ENCODE results near the gene PBLD. TPM values are rescaled to one million over a fixed set of nuclear protein-coding genes. Genes with fewer than 3 reads are reported as not detected.
"Not testable (repeated sequence)": the region's sequence is repeated elsewhere in the genome, so short reads cannot be mapped to it uniquely, and the experiment has no call there.

PBLD gene
- polyA plus RNA-seq, 1 donor = 293 TPM

- Histone ChIP-seq H3K4me3 (ENCODE audit: low read length) (peak within 1 kb of the TSS; percentile 99), H3K36me3 (ENCODE audit: control insufficient read depth, insufficient read depth, low read length) (no peaks in the 10 kb centered on the region), H3K27me3 (ENCODE audit: control insufficient read depth, insufficient read depth, low read length) (no peaks in the 10 kb centered on the region), H3K9me3 (ENCODE audit: control insufficient read depth, low read depth, low read length) (no peaks in the 10 kb centered on the region), H3K27ac (ENCODE audit: low read length) (peak within 1 kb of the TSS; percentile 91), H3K4me1 (ENCODE audit: control insufficient read depth, insufficient read depth, low read length) (peaks cover 18% of the 10 kb centered on the region)
- DNase-seq = peak; percentile 99
- no CpG with 5 or more reads among the region's 73 CpGs for WGBS (ENCODE audit: insufficient coverage, low lambda C conversion rate)
These were observed 1.1 kb downstream of the PBLD start, which contains the start of gene HNRNPH3 for GRCh38 chr10:68331455-68332258. HNRNPH3 (plus strand) TSS chr10:68332064; CDS start chr10:68337222, 5,158 bp downstream.

GRCh38 chr10:68330852-68331454 is 1.8 kb downstream of the PBLD start:
- Histone ChIP-seq H3K4me1 (ENCODE audit: control insufficient read depth, insufficient read depth, low read length) (peaks cover 16% of the 10 kb centered on the region), H3K9me3 (ENCODE audit: control insufficient read depth, low read depth, low read length) (no peaks in the 10 kb centered on the region), H3K36me3 (ENCODE audit: control insufficient read depth, insufficient read depth, low read length) (no peaks in the 10 kb centered on the region), H3K27ac (ENCODE audit: low read length) (peak overlapping the region; percentile 91), H3K4me3 (ENCODE audit: low read length) (peak overlapping the region; percentile 99), H3K27me3 (ENCODE audit: control insufficient read depth, insufficient read depth, low read length) (no peaks in the 10 kb centered on the region)
- peak in 1 of 2 donors; percentile 38 for DNase-seq
- 0% methylated on average over 3 of the region's 29 CpGs for WGBS (ENCODE audit: insufficient coverage, low lambda C conversion rate)

- H3K27ac ChIP-seq (ENCODE audit: low read length) = no peak overlapping the region
- WGBS (ENCODE audit: insufficient coverage, low lambda C conversion rate) = no CpG with 5 or more reads among the region's 1 CpG
- H3K4me1 ChIP-seq (ENCODE audit: control insufficient read depth, insufficient read depth, low read length) = peaks cover 13% of the 10 kb centered on the region
- no peaks in the 10 kb centered on the region for H3K9me3 ChIP-seq (ENCODE audit: control insufficient read depth, low read depth, low read length)
- H3K4me3 ChIP-seq (ENCODE audit: low read length) = no peak overlapping the region
- no peak for DNase-seq
- H3K36me3 ChIP-seq (ENCODE audit: control insufficient read depth, insufficient read depth, low read length) = no peaks in the 10 kb centered on the region
- H3K27me3 ChIP-seq (ENCODE audit: control insufficient read depth, insufficient read depth, low read length) = no peaks in the 10 kb centered on the region
These were observed 3.2 kb downstream of the PBLD start for GRCh38 chr10:68329506-68329861.

- H3K9me3 ChIP-seq (ENCODE audit: control insufficient read depth, low read depth, low read length) = no peaks in the 10 kb centered on the region
- DNase-seq = peak in 1 of 2 donors; percentile 48
- H3K27ac ChIP-seq (ENCODE audit: low read length) = peak overlapping the region; percentile 59
- no peaks in the 10 kb centered on the region for H3K36me3 ChIP-seq (ENCODE audit: control insufficient read depth, insufficient read depth, low read length)
- WGBS (ENCODE audit: insufficient coverage, low lambda C conversion rate) = 50% methylated on average over 4 of the region's 4 CpGs
- peaks cover 13% of the 10 kb centered on the region for H3K4me1 ChIP-seq (ENCODE audit: control insufficient read depth, insufficient read depth, low read length)
- H3K4me3 ChIP-seq (ENCODE audit: low read length) = no peak overlapping the region
- H3K27me3 ChIP-seq (ENCODE audit: control insufficient read depth, insufficient read depth, low read length) = no peaks in the 10 kb centered on the region
These were observed 4.6 kb downstream of the PBLD start for GRCh38 chr10:68327889-68328786.

GRCh38 chr10:68324396-68324795 is 8.3 kb downstream of the PBLD start:
- WGBS (ENCODE audit: insufficient coverage, low lambda C conversion rate) = no CpG with 5 or more reads among the region's 4 CpGs
- not testable (repeated sequence) for H3K27me3 ChIP-seq (ENCODE audit: control insufficient read depth, insufficient read depth, low read length); DNase-seq; H3K4me1 ChIP-seq (ENCODE audit: control insufficient read depth, insufficient read depth, low read length); H3K4me3 ChIP-seq (ENCODE audit: low read length); H3K27ac ChIP-seq (ENCODE audit: low read length); H3K9me3 ChIP-seq (ENCODE audit: control insufficient read depth, low read depth, low read length); H3K36me3 ChIP-seq (ENCODE audit: control insufficient read depth, insufficient read depth, low read length)

GRCh38 chr10:68318331-68319059 is 14.2 kb downstream of the PBLD start:
- no CpG with 5 or more reads among the region's 1 CpG for WGBS (ENCODE audit: insufficient coverage, low lambda C conversion rate)
- Histone ChIP-seq H3K4me1 (ENCODE audit: control insufficient read depth, insufficient read depth, low read length) (peaks cover 2% of the 10 kb centered on the region), H3K4me3 (ENCODE audit: low read length) (no peak overlapping the region), H3K9me3 (ENCODE audit: control insufficient read depth, low read depth, low read length) (peaks cover 21% of the 10 kb centered on the region), H3K27ac (ENCODE audit: low read length) (peak overlapping the region; percentile 79), H3K36me3 (ENCODE audit: control insufficient read depth, insufficient read depth, low read length) (no peaks in the 10 kb centered on the region), H3K27me3 (ENCODE audit: control insufficient read depth, insufficient read depth, low read length) (no peaks in the 10 kb centered on the region)
- DNase-seq = peak; percentile 70 to 81

- peaks cover 21% of the 10 kb centered on the region for H3K9me3 ChIP-seq (ENCODE audit: control insufficient read depth, low read depth, low read length)
- no peak overlapping the region for H3K27ac ChIP-seq (ENCODE audit: low read length)
- H3K36me3 ChIP-seq (ENCODE audit: control insufficient read depth, insufficient read depth, low read length) = no peaks in the 10 kb centered on the region
- no CpG with 5 or more reads among the region's 1 CpG for WGBS (ENCODE audit: insufficient coverage, low lambda C conversion rate)
- H3K27me3 ChIP-seq (ENCODE audit: control insufficient read depth, insufficient read depth, low read length) = no peaks in the 10 kb centered on the region
- DNase-seq = no peak
- no peak overlapping the region for H3K4me3 ChIP-seq (ENCODE audit: low read length)
- H3K4me1 ChIP-seq (ENCODE audit: control insufficient read depth, insufficient read depth, low read length) = peaks cover 2% of the 10 kb centered on the region
These were observed 17.1 kb downstream of the PBLD start for GRCh38 chr10:68315582-68315981.

GRCh38 chr10:68314930-68315329 is 17.8 kb downstream of the PBLD start:
- H3K36me3 ChIP-seq (ENCODE audit: control insufficient read depth, insufficient read depth, low read length); DNase-seq; H3K27me3 ChIP-seq (ENCODE audit: control insufficient read depth, insufficient read depth, low read length); H3K4me1 ChIP-seq (ENCODE audit: control insufficient read depth, insufficient read depth, low read length); H3K27ac ChIP-seq (ENCODE audit: low read length); H3K4me3 ChIP-seq (ENCODE audit: low read length): not testable (repeated sequence)
- WGBS (ENCODE audit: insufficient coverage, low lambda C conversion rate) = no CpG with 5 or more reads among the region's 6 CpGs
- H3K9me3 ChIP-seq (ENCODE audit: control insufficient read depth, low read depth, low read length) = peaks cover 21% of the 10 kb centered on the region

GRCh38 chr10:68310531-68310930 is 22.2 kb downstream of the PBLD start:
- no peaks in the 10 kb centered on the region for H3K27me3 ChIP-seq (ENCODE audit: control insufficient read depth, insufficient read depth, low read length)

GRCh38 chr10:68305854-68306253 is 26.9 kb downstream of the PBLD start:
- WGBS (ENCODE audit: insufficient coverage, low lambda C conversion rate) = no CpG with 5 or more reads among the region's 1 CpG
- peak overlapping the region; percentile 82 for H3K27ac ChIP-seq (ENCODE audit: low read length)
- H3K9me3 ChIP-seq (ENCODE audit: control insufficient read depth, low read depth, low read length) = no peaks in the 10 kb centered on the region
- peak overlapping the region; percentile 68 for H3K4me3 ChIP-seq (ENCODE audit: low read length)
- H3K4me1 ChIP-seq (ENCODE audit: control insufficient read depth, insufficient read depth, low read length) = no peaks in the 10 kb centered on the region
- H3K36me3 ChIP-seq (ENCODE audit: control insufficient read depth, insufficient read depth, low read length) = peaks cover 4% of the 10 kb centered on the region
- no peaks in the 10 kb centered on the region for H3K27me3 ChIP-seq (ENCODE audit: control insufficient read depth, insufficient read depth, low read length)
- DNase-seq = peak in 1 of 2 donors; percentile 68

More at GRCh38 chr10:68310531-68310930, 22.2 kb downstream of the PBLD start:
- no peak overlapping the region for H3K4me3 ChIP-seq (ENCODE audit: low read length)
- no peak for DNase-seq
- no peaks in the 10 kb centered on the region for H3K36me3 ChIP-seq (ENCODE audit: control insufficient read depth, insufficient read depth, low read length)
- H3K9me3 ChIP-seq (ENCODE audit: control insufficient read depth, low read depth, low read length) = no peaks in the 10 kb centered on the region
- H3K4me1 ChIP-seq (ENCODE audit: control insufficient read depth, insufficient read depth, low read length) = no peaks in the 10 kb centered on the region
- H3K27ac ChIP-seq (ENCODE audit: low read length) = no peak overlapping the region
